HG03521 (cell line): Measurements from ENCODE around the gene KRT86.
"Not testable (repeated sequence)": the region's sequence is repeated elsewhere in the genome, so short reads cannot be mapped to it uniquely, and the experiment has no call there.

Source experiments
- ATAC-seq: cut with Tn5 transposase; IDR thresholded peaks from one replicate; pipeline ENCODE4 v1.9.1; 2021; ENCODE audit warnings: mild to moderate bottlenecking, moderate library complexity; ENCODE audit not compliant: unreplicated experiment

KRT86 gene

GRCh38 chr12:52251367-52252051 is 22.9 kb upstream of the KRT86 start:
- ATAC-seq, result no peak

DNA sequence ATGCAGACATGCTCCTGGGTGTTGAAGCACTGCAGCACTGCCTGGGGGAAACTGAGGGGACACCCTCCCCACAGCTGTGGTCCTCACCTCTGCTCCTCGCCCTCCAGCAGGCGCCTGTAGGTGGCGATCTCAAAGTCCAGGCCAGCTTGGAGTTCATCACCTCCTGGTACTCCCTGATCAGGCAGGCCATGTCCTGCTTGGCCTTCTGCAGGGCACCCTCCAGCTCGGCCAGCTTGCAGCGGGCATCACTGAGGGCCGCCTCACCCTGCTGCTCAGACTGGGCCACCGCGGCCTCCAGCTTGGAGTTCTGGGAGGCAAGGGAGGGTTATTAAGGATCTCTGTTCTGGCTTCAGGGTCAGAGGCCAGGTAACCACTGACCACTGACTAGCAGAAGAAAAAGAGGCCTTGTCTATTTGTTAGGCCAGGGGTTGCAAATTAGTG is 22.2 kb upstream of the KRT86 start:
- ATAC-seq, result not testable (repeated sequence)

DNA sequence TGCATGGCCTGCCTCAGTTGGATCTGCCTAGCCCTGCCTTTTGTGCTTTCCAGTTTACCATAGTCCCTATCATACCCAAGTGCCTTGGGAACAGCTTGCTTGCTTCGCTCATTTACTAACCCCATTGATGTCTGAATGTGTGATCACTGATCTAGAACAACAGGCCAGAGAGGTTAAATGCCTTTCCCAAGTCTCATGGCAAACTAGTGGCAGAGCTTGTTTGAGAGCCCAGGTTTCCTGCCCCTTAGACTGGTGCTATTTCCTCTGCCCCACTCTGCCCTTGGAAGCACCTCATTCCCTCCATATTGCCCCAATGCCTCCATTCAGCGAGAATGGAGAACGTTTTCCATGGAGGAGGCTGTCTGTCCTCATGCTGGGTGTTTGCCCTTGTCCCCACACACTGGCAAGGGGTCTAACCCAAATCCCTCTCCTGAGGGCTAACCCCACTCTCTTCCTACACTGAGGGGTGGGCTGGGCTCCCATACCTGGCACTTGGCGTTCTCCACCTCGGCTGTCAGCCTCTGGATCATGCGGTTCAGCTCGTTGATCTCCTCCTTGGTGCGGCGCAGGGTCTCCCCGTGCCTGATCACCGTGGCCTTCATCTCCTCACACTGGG is 21.6 kb upstream of the KRT86 start:
- ATAC-seq, result no peak

- ATAC-seq, result no peak
Observed at GRCh38 chr12:52253391-52254179, 20.9 kb upstream of the KRT86 start.

- ATAC-seq, result no peak
Observed at GRCh38 chr12:52254180-52254964, 20.1 kb upstream of the KRT86 start.

DNA sequence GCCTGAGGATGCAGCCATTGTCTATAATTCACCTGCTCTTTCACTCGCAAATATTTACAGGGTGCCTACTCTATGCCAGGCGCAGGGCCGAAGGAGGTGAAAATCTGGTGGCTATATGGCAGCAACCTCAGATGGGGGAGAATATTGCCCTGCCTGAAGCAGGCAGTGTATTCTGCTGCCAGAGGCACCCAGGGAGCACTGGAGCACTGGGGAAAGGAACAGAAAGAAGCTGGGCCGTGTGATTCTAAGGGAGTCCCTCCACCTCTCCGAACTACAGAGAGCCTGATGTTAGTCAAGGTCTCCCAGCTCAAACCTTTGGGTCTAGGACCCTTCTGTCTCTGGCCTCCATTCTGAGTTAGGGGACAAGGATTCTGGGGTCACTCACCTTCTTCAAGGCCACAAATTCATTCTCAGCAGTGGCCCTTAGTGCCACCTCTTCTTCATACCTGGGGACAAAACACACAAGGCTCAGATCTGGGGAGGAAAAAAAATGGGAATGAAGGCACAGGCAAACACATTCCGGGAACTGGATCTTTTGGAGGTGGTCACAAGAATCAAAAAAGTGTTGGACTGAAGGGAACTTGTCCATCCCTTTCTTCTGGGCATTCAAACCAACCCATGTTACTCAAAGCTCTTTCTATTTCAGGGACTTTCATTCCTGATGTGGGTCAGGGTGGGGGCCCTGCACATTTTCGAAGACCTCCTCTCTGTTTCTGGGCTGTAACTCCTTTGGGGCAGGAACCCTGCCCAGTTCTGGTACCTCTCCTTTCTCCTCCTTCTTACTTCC is 19.3 kb upstream of the KRT86 start:
- no peak for ATAC-seq

DNA sequence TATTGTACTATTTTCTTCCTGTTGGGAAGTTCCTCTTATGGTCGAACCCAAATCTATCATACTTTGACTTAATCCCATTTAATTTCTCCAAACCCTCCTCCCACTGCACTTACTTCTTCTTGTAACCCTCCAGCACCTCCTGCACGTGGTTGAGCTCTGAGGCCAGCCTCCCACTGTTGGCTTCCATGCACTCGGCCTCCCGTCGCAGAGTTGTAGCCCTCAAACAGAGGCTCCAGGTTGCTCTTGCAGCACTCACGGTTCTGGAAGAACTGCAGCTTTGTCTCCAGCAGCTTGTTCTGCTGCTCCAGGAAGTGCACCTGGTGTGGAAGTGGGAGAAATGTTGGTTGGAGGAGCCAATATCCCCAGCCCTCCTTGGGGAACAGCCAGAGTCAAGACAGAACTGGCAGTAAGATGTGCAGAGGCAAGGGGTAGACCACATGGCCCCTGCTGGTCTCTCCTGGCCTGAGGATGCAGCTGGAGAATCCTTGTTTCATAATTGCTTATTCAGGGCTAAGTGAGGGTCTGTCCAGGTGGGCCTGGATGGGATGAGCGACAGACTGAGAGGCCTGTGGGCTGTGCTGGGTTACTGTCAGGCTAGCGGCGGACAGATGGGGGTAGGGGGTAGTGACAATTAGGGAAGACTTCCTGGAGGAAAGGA is 18.4 kb upstream of the KRT86 start:
- no peak for ATAC-seq

- no peak for ATAC-seq
Observed at GRCh38 chr12:52256584-52256935, 17.9 kb upstream of the KRT86 start.

GRCh38 chr12:52257074-52257551 is 17.3 kb upstream of the KRT86 start:
- no peak for ATAC-seq

DNA sequence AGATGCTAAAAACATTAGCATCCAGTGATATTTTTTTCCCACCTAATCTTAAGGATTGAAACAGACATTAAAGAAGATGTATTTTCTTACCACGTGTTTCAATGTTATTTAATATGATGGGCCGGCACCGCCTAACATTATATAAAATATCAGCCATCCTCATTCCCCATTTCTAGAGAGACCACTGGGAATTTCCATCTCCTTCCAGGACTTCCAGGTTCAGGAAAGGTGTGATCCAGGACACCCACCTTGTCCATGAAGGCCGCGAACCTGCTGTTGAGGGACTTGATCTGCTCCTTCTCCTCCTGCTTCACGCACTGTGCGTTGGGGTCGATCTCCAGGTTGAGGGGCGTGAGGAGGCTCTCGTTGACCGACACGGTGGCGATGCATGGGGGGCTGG is 16.5 kb upstream of the KRT86 start:
- not testable (repeated sequence) for ATAC-seq

GRCh38 chr12:52258335-52258901 is 16.0 kb upstream of the KRT86 start:
- ATAC-seq, result no peak

GRCh38 chr12:52259657-52260243 is 14.7 kb upstream of the KRT86 start:
- no peak for ATAC-seq

GRCh38 chr12:52260361-52261207 is 13.9 kb upstream of the KRT86 start:
- ATAC-seq, result no peak

DNA sequence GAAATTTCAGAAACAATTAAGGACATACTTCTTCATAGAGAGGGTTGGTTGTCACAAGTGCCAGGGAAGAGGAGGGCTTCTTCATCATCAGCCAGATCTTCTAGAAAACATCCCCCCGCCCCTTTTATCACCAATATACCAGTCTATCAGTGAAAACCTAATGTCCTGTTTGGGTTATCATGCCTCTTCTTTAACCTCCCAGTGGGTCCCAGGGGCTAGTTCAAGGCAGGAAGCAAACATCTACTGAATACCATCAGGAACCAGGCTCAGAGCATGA is 13.3 kb upstream of the KRT86 start:
- ATAC-seq, result no peak

- no peak for ATAC-seq
Observed at GRCh38 chr12:52262286-52262685, 12.2 kb upstream of the KRT86 start.

GRCh38 chr12:52263761-52264434 is 10.5 kb upstream of the KRT86 start:
- no peak for ATAC-seq

DNA sequence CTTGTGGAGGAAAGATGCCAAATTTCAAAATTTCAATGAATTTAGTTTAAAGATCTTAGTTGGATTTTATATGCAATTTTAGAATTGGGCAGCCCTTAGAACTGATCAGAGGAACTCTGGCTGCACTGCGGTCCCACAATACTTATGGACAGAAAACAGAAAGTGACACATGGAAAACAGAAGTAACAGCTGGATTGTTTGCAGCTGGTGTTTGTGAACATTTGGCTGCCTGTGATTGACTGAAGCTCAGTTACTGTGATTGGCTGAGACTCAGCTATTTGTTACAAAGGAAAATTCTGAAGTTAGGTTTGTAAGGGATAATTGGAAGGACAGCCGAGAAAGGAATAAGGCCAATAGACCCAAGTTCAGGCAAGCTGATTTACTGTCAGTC is 10.0 kb upstream of the KRT86 start:
- no peak for ATAC-seq

DNA sequence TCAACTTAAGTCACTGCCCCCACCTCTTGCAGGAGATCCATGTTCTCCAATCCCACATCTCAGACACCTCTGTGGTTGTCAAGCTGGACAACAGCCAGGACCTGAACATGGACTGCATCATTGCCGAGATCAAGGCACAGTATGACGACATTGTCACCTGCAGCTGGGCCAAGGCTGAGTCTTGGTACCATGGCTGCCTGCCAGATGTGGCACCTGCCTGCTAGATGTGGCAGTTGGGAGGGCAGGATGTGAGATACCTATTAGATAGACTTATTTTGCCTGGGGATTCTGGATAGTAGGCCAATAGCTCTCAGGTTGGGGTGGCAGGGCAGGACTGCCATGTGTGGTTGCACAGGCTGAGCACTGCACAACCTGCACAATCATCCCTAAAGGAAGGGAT is 7.9 kb upstream of the KRT86 start:
- no peak for ATAC-seq
